DOHH2 (cell line): ENCODE data around the gene AUTS2.

Experiments used
- H3F3A ChIP-seq: fragments of 200-600 bp; sonication (generic), shearing (Covaris generic); 2 replicates; pipeline ENCODE4 v1.6.0; 2016; ENCODE audit warnings: antibody characterized with exemption, mild to moderate bottlenecking; ENCODE audit not compliant: control insufficient read depth, insufficient read depth
- H3K27ac ChIP-seq: fragments of 200-600 bp; sonication (generic); 2 replicates; pipeline ENCODE4 v1.5.1; 2014; ENCODE audit warnings: low read depth, mild to moderate bottlenecking, low read length, moderate library complexity
- H3K27me3 ChIP-seq: fragments of 200-600 bp; sonication (generic); 2 replicates; pipeline ENCODE4 v1.6.1; 2014; ENCODE audit warnings: mild to moderate bottlenecking, low read length, mixed read lengths; ENCODE audit not compliant: control insufficient read depth
- H3K36me3 ChIP-seq: fragments of 200-600 bp; sonication (generic); 2 replicates; pipeline ENCODE4 v1.6.1; 2014; ENCODE audit warnings: mild to moderate bottlenecking, low read length, moderate library complexity, mixed read lengths; ENCODE audit not compliant: control insufficient read depth
- H3K4me1 ChIP-seq: fragments of 200-600 bp; sonication (generic); 2 replicates; pipeline ENCODE4 v1.6.1; 2014; ENCODE audit warnings: mild to moderate bottlenecking, low read length, mixed read lengths; ENCODE audit not compliant: control insufficient read depth
- H3K4me2 ChIP-seq: fragments of 200-600 bp; sonication (generic); 2 replicates; pipeline ENCODE4 v1.6.0; 2014; ENCODE audit warnings: mild to moderate bottlenecking, low read length, moderate library complexity
- H3K4me3 ChIP-seq: fragments of 200-600 bp; sonication (generic); 2 replicates; pipeline ENCODE4 v1.5.1; 2014; ENCODE audit warnings: mild to moderate bottlenecking, low read length, mixed read lengths
- H3K79me2 ChIP-seq: fragments of 200-600 bp; sonication (generic); 2 replicates; pipeline ENCODE4 v1.6.1; 2014; ENCODE audit warnings: mild to moderate bottlenecking, low read length, mixed read lengths; ENCODE audit not compliant: control insufficient read depth
- H3K9me2 ChIP-seq: fragments of 200-600 bp; sonication (generic); replicated peaks from 2 replicates; pipeline ENCODE4 v1.6.1; 2014; ENCODE audit warnings: mild to moderate bottlenecking, low read length, mixed read lengths; ENCODE audit not compliant: control insufficient read depth
- H3K9me3 ChIP-seq: fragments of 200-600 bp; sonication (generic); 2 replicates; pipeline ENCODE4 v1.6.1; 2014; ENCODE audit warnings: antibody characterized with exemption, low read length, mixed read lengths; ENCODE audit not compliant: control insufficient read depth, insufficient read depth
- H4K20me1 ChIP-seq: fragments of 200-600 bp; sonication (generic); 2 replicates; pipeline ENCODE4 v1.6.0; 2014; ENCODE audit warnings: low read depth, mild to moderate bottlenecking, antibody characterized with exemption, low read length, moderate library complexity; ENCODE audit not compliant: control insufficient read depth, insufficient read depth
- CTCF ChIP-seq: fragments of 200-600 bp; sonication (generic); IDR thresholded peaks from one replicate; pipeline ENCODE4 v1.5.1; 2014; ENCODE audit warnings: antibody characterized with exemption, mild to moderate bottlenecking, low read depth, low read length; ENCODE audit not compliant: poor library complexity, severe bottlenecking
- EZH2phosphoT487 ChIP-seq: fragments of 200-600 bp; sonication (generic); IDR thresholded peaks from 2 replicates; pipeline ENCODE4 v1.6.1; 2017; ENCODE audit warnings: borderline replicate concordance, mild to moderate bottlenecking, antibody characterized with exemption, low read length, moderate library complexity, mixed read lengths

AUTS2 gene

GRCh38 chr7:70830426-70830825, 1232.2 kb downstream of the AUTS2 start:
- H3K9me2 ChIP-seq = no peaks in the 10 kb centered on the region
- no peaks in the 10 kb centered on the region for H3K79me2 ChIP-seq
- H3K4me2 ChIP-seq = no peak overlapping the region
- H3K36me3 ChIP-seq = no peaks in the 10 kb centered on the region
- H3K9me3 ChIP-seq = peaks cover 3% of the 10 kb centered on the region; the same call in 1 of the 2 replicates
- H3K4me3 ChIP-seq = no peak overlapping the region
- H3F3A ChIP-seq = no peaks in the 10 kb centered on the region
- no peaks in the 10 kb centered on the region for H4K20me1 ChIP-seq
- TF ChIP-seq CTCF (no peak), EZH2phosphoT487 (no peak)
- no peak overlapping the region for H3K27ac ChIP-seq
- H3K27me3 ChIP-seq = peaks cover 15% of the 10 kb centered on the region
- peaks cover 6% of the 10 kb centered on the region for H3K4me1 ChIP-seq

- TF ChIP-seq EZH2phosphoT487 (no peak), CTCF (no peak)
- H4K20me1 ChIP-seq = no peaks in the 10 kb centered on the region
- H3K9me3 ChIP-seq = no peaks in the 10 kb centered on the region
- no peak overlapping the region for H3K4me3 ChIP-seq
- H3K4me1 ChIP-seq = peaks cover 6% of the 10 kb centered on the region
- no peaks in the 10 kb centered on the region for H3K36me3 ChIP-seq
- H3F3A ChIP-seq = no peaks in the 10 kb centered on the region
- no peaks in the 10 kb centered on the region for H3K9me2 ChIP-seq
- H3K27me3 ChIP-seq = peaks cover 15% of the 10 kb centered on the region
- no peak overlapping the region for H3K27ac ChIP-seq
- no peaks in the 10 kb centered on the region for H3K79me2 ChIP-seq
- H3K4me2 ChIP-seq = no peak overlapping the region
These were observed 1235.5 kb downstream of the AUTS2 start for GRCh38 chr7:70833726-70834125.

GRCh38 chr7:70834424-70834823, 1236.1 kb downstream of the AUTS2 start:
- Histone ChIP-seq H4K20me1 (no peaks in the 10 kb centered on the region), H3K27ac (no peak overlapping the region), H3K4me2 (no peak overlapping the region), H3K4me1 (peaks cover 3% of the 10 kb centered on the region), H3F3A (no peaks in the 10 kb centered on the region), H3K9me2 (no peaks in the 10 kb centered on the region), H3K79me2 (no peaks in the 10 kb centered on the region), H3K36me3 (no peaks in the 10 kb centered on the region), H3K27me3 (peaks cover 13% of the 10 kb centered on the region), H3K4me3 (no peak overlapping the region), H3K9me3 (no peaks in the 10 kb centered on the region)
- no peak for TF ChIP-seq CTCF
- no peak for TF ChIP-seq EZH2phosphoT487

- no peaks in the 10 kb centered on the region for H3K4me1 ChIP-seq
- H3K36me3 ChIP-seq = no peaks in the 10 kb centered on the region
- TF ChIP-seq CTCF (no peak), EZH2phosphoT487 (no peak)
- H3K27ac ChIP-seq = no peak overlapping the region
- no peaks in the 10 kb centered on the region for H3K9me2 ChIP-seq
- no peaks in the 10 kb centered on the region for H3K79me2 ChIP-seq
- no peaks in the 10 kb centered on the region for H3K9me3 ChIP-seq
- no peaks in the 10 kb centered on the region for H4K20me1 ChIP-seq
- H3F3A ChIP-seq = no peaks in the 10 kb centered on the region
- no peak overlapping the region for H3K4me3 ChIP-seq
- peaks cover 3% of the 10 kb centered on the region; the same call in 1 of the 2 replicates for H3K27me3 ChIP-seq
- no peak overlapping the region for H3K4me2 ChIP-seq
These were observed 1237.4 kb downstream of the AUTS2 start for GRCh38 chr7:70835658-70836057.
